Liver (tissue), 9 donors: ENCODE data around the gene PCID2. TPM values are rescaled to one million over a fixed set of nuclear protein-coding genes. Genes with fewer than 3 reads are reported as not detected.

Source experiments
- DNase-seq: peaks from one replicate; pipeline ENCODE4 v3.0.0-alpha.2; 2017; ENCODE audit warnings: low spot score
- H3K27ac ChIP-seq, 2 donors: one replicate each; pipeline ENCODE4 v1.7.0; 2013; ENCODE audit warnings: inconsistent platforms in 2 of 2, low read length in 2 of 2, control low read depth in 1 of 2, low read depth in 1 of 2, mild to moderate bottlenecking in 1 of 2
- H3K27me3 ChIP-seq, 4 donors: one replicate each; pipeline versions ENCODE4 v1.6.1 to v1.7.0; 2013; ENCODE audit warnings: low read length in 3 of 4, inconsistent platforms in 1 of 4, mild to moderate bottlenecking in 1 of 4, moderate library complexity in 1 of 4; ENCODE audit not compliant: control insufficient read depth in 4 of 4, insufficient read depth in 4 of 4
- H3K36me3 ChIP-seq, 4 donors: one replicate each; pipeline versions ENCODE4 v1.6.1 to v1.7.0; 2013; ENCODE audit warnings: low read length in 3 of 4, mild to moderate bottlenecking in 3 of 4, low read depth in 1 of 4, moderate library complexity in 1 of 4; ENCODE audit not compliant: control insufficient read depth in 4 of 4, insufficient read depth in 3 of 4
- H3K4me1 ChIP-seq, 4 donors: one replicate each; pipeline versions ENCODE4 v1.6.1 to v1.7.0; 2013; ENCODE audit warnings: low read length in 3 of 4, mild to moderate bottlenecking in 3 of 4, moderate library complexity in 1 of 4; ENCODE audit not compliant: control insufficient read depth in 4 of 4, insufficient read depth in 4 of 4
- H3K4me3 ChIP-seq, 3 donors: one replicate each; pipeline versions ENCODE4 v1.6.1 to v1.7.0; 2013; ENCODE audit warnings: low read length in 3 of 3, control low read depth in 1 of 3, low read depth in 1 of 3, mild to moderate bottlenecking in 1 of 3
- H3K9ac ChIP-seq, 2 donors: one replicate each; pipeline ENCODE4 v1.7.0; 2013; ENCODE audit warnings: low read length in 2 of 2, mild to moderate bottlenecking in 2 of 2, moderate library complexity in 2 of 2, control low read depth in 1 of 2, low read depth in 1 of 2
- H3K9me3 ChIP-seq, 4 donors: one replicate each; pipeline versions ENCODE4 v1.6.1 to v1.7.0; 2013; ENCODE audit warnings: low read length in 3 of 4; ENCODE audit not compliant: control insufficient read depth in 4 of 4
- ATF3 ChIP-seq: IDR thresholded peaks from 2 replicates; pipeline ENCODE4 v1.6.1; 2016; ENCODE audit warnings: antibody characterized with exemption
- CTCF ChIP-seq: fragments of 150-350 bp; IDR thresholded peaks from 2 replicates; pipeline ENCODE4 v1.5.1; 2017; ENCODE audit warnings: improper control_type of control experiment, low read depth, low read length; ENCODE audit not compliant: missing input control
- EGR1 ChIP-seq, 2 donors: IDR thresholded peaks; 2 replicates each; pipeline ENCODE4 v1.6.1; 2016 to 2018; ENCODE audit warnings: antibody characterized with exemption in 2 of 2, low read depth in 2 of 2
- FOXA1 ChIP-seq: IDR thresholded peaks from 2 replicates; pipeline ENCODE4 v1.6.1; 2016; ENCODE audit warnings: antibody characterized with exemption
- FOXA2 ChIP-seq: IDR thresholded peaks from 2 replicates; pipeline ENCODE4 v1.6.1; 2016; ENCODE audit warnings: antibody characterized with exemption
- GABPA ChIP-seq, 2 donors: IDR thresholded peaks in 1 of 2; conservative IDR thresholded peaks in 1 of 2; 2 replicates each; pipeline ENCODE4 v1.6.1; 2016; ENCODE audit warnings: antibody characterized with exemption in 2 of 2, mild to moderate bottlenecking in 1 of 2, moderate library complexity in 1 of 2
- HNF4A ChIP-seq, 2 donors: conservative IDR thresholded peaks; 2 replicates each; pipeline ENCODE4 v1.6.1; 2016; ENCODE audit warnings: antibody characterized with exemption in 2 of 2, mild to moderate bottlenecking in 2 of 2
- HNF4G ChIP-seq: IDR thresholded peaks from 2 replicates; pipeline ENCODE4 v1.6.1; 2016; ENCODE audit warnings: antibody characterized with exemption
- JUND ChIP-seq, 2 donors: IDR thresholded peaks; 2 replicates each; pipeline ENCODE4 v1.6.1; 2016; ENCODE audit warnings: antibody characterized with exemption in 2 of 2
- MAX ChIP-seq: IDR thresholded peaks from 2 replicates; pipeline ENCODE4 v1.6.1; 2016; ENCODE audit warnings: antibody characterized with exemption
- NR2F2 ChIP-seq: IDR thresholded peaks from 2 replicates; pipeline ENCODE4 v1.6.1; 2016; ENCODE audit warnings: antibody characterized with exemption
- RAD21 ChIP-seq, 2 donors: IDR thresholded peaks; 2 replicates each; pipeline ENCODE4 v1.6.1; 2016; ENCODE audit warnings: antibody characterized with exemption in 2 of 2, mild to moderate bottlenecking in 2 of 2
- REST ChIP-seq: IDR thresholded peaks from 2 replicates; pipeline ENCODE4 v1.6.1; 2016; ENCODE audit warnings: antibody characterized with exemption, mild to moderate bottlenecking
- RXRA ChIP-seq, 2 donors: IDR thresholded peaks; 2 replicates each; pipeline ENCODE4 v1.6.1; 2017 to 2018; ENCODE audit warnings: antibody characterized with exemption in 2 of 2, mild to moderate bottlenecking in 1 of 2
- SP1 ChIP-seq: IDR thresholded peaks from 2 replicates; pipeline ENCODE4 v1.6.1; 2018; ENCODE audit warnings: antibody characterized with exemption, mild to moderate bottlenecking
- TAF1 ChIP-seq: conservative IDR thresholded peaks from 2 replicates; pipeline ENCODE4 v1.6.1; 2016; ENCODE audit warnings: antibody characterized with exemption, mild to moderate bottlenecking
- YY1 ChIP-seq: IDR thresholded peaks from 2 replicates; pipeline ENCODE4 v1.6.1; 2016; ENCODE audit warnings: antibody characterized with exemption, mild to moderate bottlenecking
- ZBTB33 ChIP-seq: IDR thresholded peaks from 2 replicates; pipeline ENCODE4 v1.6.1; 2016; ENCODE audit warnings: antibody characterized with exemption
- WGBS: extraction: QIAGEN DNeasy Blood & Tissue Kit; methylation state at CpG from one replicate; pipeline ENCODE4 v1.1.7; 2013; 5-methylcytosine and 5-hydroxymethylcytosine counted together
- polyA plus RNA-seq, 2 donors: library from polyadenylated mRNA; stranded (reverse) in 1 of 2; unstranded in 1 of 2; fragments of 200-250 nt in 1 of 2; fragments of >200 nt in 1 of 2; fragmentation: Nextera tagmentation in 1 of 2; extraction: Ambion mirVana in 1 of 2; gene quantifications; one replicate each; pipeline versions ENCODE4 v1.2.1 to v1.2.3, GENCODE V29; 2013 to 2015
- total RNA-seq, 2 donors: library from RNA; depleted of rRNA; stranded (reverse); fragments of >200 nt; gene quantifications; one replicate each; pipeline ENCODE4 v1.2.3, GENCODE V29; 2014
- donor health status: healthy.
- donor health status: healthy.
- donor health status: healthy.
- donor health status: healthy.
- donor health status: healthy.

The PCID2 gene
- total and polyA plus RNA-seq, 4 donors = 13.8 to 39.1 (median 22.7) TPM

- TF ChIP-seq CTCF (no peak), NR2F2 (no peak), RAD21 (IDR thresholded peaks at IDR 0.05) (no peak), TAF1 (no peak)
Measured at GRCh38 chr13:113139577-113139976, 68.9 kb downstream of the PCID2 start (continued).

GRCh38 chr13:113138792-113139551, 69.5 kb downstream of the PCID2 start:
- Histone ChIP-seq H3K9me3 (no peaks in the 10 kb centered on the region), H3K9ac (peak overlapping the region in 1 of 2 donors; percentile 65), H3K27ac (peak overlapping the region; percentile 46 to 56), H3K4me1 (peaks cover 0 to 7% (median 2%) of the 10 kb centered on the region in 4 donors), H3K36me3 (peaks cover 0 to 16% (median 10%) of the 10 kb centered on the region in 4 donors), H3K4me3 (no peak overlapping the region), H3K27me3 (no peaks in the 10 kb centered on the region)
- DNase-seq = no peak
- 50% methylated on average over 16 of the region's 16 CpGs for WGBS
- TF ChIP-seq NR2F2 (peak; percentile 61), YY1 (peak; percentile 85), GABPA (IDR thresholded peaks at IDR 0.05 in 1 of 2, conservative IDR thresholded peaks at IDR 0.05 in 1 of 2) (peak in 1 of 2 donors; percentile 71), REST (peak; percentile 81), MAX (peak; percentile 65), TAF1 (no peak), HNF4G (no peak), CTCF (no peak), EGR1 (IDR thresholded peaks at IDR 0.05; ENCODE audit: low read depth in 2 of 2) (peak; percentile 56 to 73), FOXA2 (peak; percentile 84), ATF3 (no peak), RAD21 (IDR thresholded peaks at IDR 0.05) (peak; percentile 20 to 36), JUND (IDR thresholded peaks at IDR 0.05) (peak; percentile 22 to 76), SP1 (peak; percentile 81), ZBTB33 (peak; percentile 74), HNF4A (conservative IDR thresholded peaks at IDR 0.05) (peak; percentile 78 to 80), FOXA1 (peak; percentile 73), RXRA (IDR thresholded peaks at IDR 0.05) (peak; percentile 73 to 89)
